Cerebellar cortex (tissue), 1 donor: ENCODE measurements around the gene TPD52L3.

Experiments
- DNase-seq: peaks from one replicate; pipeline ENCODE4 v3.0.0-alpha.2; 2015; ENCODE audit warnings: low spot score

TPD52L3 gene

DNA sequence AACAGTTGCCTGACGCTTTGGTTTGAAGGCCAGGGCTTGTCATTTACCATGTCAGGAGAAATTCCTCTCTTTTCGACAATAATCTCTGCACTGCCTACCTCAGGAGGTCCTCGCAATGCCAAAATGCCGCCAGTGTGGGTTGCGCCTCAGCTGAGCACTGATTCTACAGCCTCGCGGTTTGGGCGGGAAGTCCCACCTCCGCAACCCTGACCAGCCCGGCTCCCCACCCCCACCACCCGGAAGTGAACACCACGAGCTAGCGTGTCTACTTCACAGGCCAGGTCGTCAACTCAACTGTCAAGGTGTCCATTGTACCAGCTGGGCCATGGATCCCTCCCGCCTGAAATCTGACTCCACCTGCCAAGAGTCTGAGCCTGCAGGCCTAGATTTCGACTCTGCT is at the start of gene TPD52L3:
Gene TPD52L3 (plus strand): TSS at position 273 of the 400 bp plus-strand sequence. CDS start 221 bp downstream, outside the sequence.
- no peak for DNase-seq

GRCh38 chr9:6301858-6302257 is 26.3 kb upstream of the TPD52L3 start:
- no peak for DNase-seq

DNA sequence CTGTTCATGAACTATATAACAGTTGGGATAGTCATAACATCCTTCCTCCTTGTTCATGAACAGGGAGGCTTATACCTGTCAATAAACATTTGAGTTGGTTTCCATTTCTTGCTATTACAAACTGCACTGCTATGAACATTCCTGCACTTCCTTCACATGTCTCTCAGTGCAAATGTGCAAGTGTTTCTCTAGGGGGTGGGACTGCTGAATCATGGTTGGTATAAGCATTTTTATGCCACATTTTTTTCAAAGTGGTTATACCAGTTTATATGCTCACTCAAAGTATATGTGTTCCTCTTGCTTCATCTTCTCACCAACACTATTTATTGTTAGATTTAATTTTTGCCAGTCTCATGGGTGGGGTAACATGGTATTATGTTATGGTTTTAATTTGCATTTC is 25.8 kb upstream of the TPD52L3 start:
- DNase-seq, result no peak

GRCh38 chr9:6304232-6304631 is 23.9 kb upstream of the TPD52L3 start:
- DNase-seq, result no peak

GRCh38 chr9:6305954-6306563 is 22.1 kb upstream of the TPD52L3 start:
- DNase-seq, result peak; percentile 42

GRCh38 chr9:6307551-6308096 is 20.6 kb upstream of the TPD52L3 start:
- no peak for DNase-seq

DNA sequence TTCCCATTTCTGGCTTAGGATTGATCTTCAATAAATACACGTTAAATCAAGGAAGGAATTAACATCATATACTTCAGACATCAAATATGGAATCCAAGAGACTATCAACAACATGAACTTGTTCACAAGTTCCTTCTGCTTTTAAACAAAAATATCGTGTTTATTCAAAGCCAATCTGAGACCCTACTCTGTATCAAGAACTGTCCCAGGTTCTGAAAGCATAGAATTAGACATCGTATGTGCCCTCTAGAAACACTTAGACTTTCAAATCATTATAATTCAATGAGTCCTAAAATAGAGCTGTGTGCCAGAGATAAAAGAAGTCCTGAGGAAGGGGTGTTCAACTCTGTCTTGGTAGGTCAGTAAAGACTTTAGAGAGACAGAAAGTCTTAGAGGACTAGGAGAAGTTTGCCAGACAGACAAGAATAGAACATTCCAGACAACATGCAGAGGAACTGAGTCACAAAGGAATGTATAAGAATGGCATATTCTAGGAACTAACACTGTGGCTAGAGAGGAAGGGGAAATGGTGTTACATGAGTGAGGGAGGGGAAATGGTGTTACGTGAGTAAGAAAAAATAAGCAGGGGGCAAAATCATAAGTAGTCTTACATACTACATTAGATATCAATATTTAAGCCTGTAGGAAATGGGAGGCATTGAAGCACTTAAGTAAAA is 2.9 kb downstream of the TPD52L3 start:
- no peak for DNase-seq

DNA sequence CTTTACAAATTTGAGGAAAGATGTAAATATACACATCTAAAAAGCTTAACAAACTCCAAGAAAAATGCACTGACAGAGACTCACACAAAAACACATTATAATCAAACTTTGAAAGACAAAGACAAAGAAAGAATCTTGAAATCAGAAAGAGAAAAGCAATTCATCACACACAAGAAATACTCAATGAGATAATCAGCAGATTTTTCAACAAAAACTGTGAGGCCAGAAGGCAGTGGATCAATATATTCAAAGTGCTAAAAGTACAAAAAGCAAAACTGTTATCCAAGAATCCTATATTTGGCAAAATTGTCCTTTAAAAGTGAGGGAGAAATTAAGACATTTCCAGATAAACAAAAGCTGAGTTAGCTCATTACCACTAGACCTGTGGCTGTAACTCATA is 6.1 kb downstream of the TPD52L3 start:
- no peak for DNase-seq

DNA sequence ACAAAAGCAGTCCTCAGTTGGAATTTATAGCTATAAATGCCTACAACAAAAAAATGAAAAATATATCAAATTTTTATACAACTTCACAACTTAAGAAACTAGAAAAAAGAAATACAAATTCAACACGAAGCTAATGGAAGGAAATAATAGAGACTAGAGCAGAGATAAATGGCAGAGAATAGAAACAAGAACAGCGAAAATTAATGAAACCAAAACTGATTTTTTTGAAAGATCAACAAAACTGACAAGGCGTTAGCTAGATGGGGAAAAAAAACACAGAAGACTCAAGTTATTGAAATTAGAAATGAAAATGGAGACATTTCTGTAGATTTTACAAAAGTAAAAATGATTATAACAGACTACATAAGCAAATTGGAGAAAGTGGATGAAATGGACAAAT is 20.6 kb downstream of the TPD52L3 start:
- DNase-seq, result no peak

- no peak for DNase-seq
Observed at GRCh38 chr9:6351737-6352136, 23.6 kb downstream of the TPD52L3 start.

DNA sequence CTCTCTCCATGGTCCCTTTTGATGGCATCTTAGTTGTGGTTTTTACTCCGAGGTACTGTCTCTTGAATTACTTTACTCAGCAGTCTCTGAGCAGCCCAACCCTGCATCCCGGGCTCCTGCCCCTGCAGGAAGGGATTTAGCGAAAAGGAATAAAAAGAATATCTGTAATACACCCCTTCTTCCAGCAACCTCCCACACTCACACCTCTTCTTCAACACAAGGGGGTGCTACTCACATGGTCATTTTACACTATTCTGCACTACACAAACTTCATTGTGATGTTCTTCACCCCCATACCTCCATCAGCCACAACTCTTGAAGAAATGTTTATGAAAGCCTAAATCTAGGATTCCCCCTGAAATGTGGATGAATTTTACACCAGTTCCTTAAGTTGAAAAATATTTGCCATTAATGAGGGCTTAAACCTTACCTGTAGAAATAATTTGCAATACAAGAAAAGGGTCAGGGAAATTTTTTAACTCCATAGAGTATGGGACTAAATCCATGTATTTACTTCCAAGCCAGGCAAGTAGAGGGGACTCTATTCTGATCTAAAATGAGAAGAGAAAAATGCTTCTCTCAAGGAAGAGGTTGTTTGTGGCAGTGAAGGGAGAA is 26.0 kb downstream of the TPD52L3 start:
- peak; percentile 53 for DNase-seq

- DNase-seq, result no peak
Observed at GRCh38 chr9:6355728-6356127, 27.6 kb downstream of the TPD52L3 start.

DNA sequence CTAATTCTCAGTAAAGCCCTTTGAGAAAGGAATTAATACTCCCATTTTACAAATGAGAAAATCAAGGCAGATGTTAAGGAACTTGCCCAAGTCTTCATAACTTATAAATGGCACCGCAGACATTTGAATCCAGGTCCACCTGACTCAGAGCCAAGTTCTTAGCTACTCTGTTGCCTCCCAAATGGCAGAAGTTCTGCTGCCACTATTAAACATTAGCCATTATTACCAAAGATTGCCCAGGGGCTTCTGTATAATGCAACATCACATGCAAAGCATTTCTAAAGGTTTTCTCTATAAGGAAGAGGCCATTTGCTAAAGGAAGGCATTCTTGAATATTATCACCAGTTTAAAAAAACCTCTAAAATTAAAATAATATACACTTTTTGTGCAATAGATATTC is 28.3 kb downstream of the TPD52L3 start:
- no peak for DNase-seq

DNA sequence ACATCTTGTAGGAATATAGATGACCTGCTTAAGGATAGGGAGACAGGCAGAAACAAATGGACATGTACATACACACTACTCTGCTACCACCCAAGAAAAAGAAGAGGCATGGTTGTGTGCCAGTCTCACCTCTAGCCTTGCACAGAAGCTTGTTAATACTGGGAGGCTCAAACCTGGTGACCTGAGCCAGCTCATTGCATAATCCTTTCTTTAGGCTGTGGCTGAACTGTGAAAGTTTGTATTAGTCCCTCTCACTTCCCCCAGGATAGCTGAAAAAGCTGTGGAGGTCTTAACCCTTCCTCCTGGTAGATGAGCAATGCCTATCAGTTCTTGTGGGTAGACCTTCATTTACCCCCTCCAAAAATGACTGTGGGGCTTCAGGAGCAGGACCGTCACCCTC is 28.7 kb downstream of the TPD52L3 start:
- no peak for DNase-seq

GRCh38 chr9:6367128-6367890 is 39.1 kb downstream of the TPD52L3 start:
- DNase-seq, result no peak

DNA sequence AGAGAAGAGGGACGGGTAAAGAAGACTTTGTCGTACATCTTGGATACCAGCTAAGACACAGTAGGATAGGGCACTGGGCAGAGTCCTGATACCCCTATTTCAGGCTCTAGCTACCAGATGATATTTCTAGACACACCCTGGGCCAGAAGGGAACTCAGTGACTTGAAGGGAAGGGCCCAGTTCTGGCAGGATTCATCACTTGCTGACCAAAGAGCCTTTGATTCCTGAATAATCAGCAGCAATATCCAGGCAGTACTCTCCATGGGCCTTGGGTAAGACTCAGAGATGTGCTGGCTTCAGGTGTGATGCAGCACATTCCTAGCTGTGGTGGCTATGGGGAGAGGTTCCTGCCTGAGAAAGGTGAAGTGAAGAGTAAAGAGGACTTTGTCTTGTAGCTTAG is 40.7 kb downstream of the TPD52L3 start:
- no peak for DNase-seq
